Endodermal cell (in vitro differentiated cells): Measurements from ENCODE around the gene CCL26. TPM values are rescaled to one million over a fixed set of nuclear protein-coding genes. Genes with fewer than 3 reads are reported as not detected.

Source experiments
- DNase-seq: peaks from one replicate; pipeline ENCODE4 v3.0.0-alpha.2; 2017
- H3K27ac ChIP-seq: 2 replicates; pipeline ENCODE4 v1.5.1; 2013; ENCODE audit warnings: mild to moderate bottlenecking, low read depth, low read length, moderate library complexity
- H3K27me3 ChIP-seq: 2 replicates; pipeline ENCODE4 v1.6.1; 2013; ENCODE audit warnings: mild to moderate bottlenecking, low read length, moderate library complexity; ENCODE audit not compliant: insufficient read depth, control insufficient read depth, poor library complexity, severe bottlenecking
- H3K36me3 ChIP-seq: 2 replicates; pipeline ENCODE4 v1.7.0; 2013; ENCODE audit warnings: mild to moderate bottlenecking, low read length, moderate library complexity; ENCODE audit not compliant: control insufficient read depth, insufficient read depth
- H3K4me1 ChIP-seq: one replicate; pipeline ENCODE4 v1.7.0; 2013; ENCODE audit warnings: low read length; ENCODE audit not compliant: control insufficient read depth, insufficient read depth
- H3K4me3 ChIP-seq: 2 replicates; pipeline ENCODE4 v1.5.1; 2013; ENCODE audit warnings: mild to moderate bottlenecking, low read length, moderate library complexity
- H3K9ac ChIP-seq: 2 replicates; pipeline ENCODE4 v1.6.1; 2013; ENCODE audit warnings: mild to moderate bottlenecking, low read length, moderate library complexity; ENCODE audit not compliant: poor library complexity, severe bottlenecking; ENCODE audit errors: extremely low read depth
- H3K9me3 ChIP-seq: 2 replicates; pipeline ENCODE4 v1.6.1; 2013; ENCODE audit warnings: mild to moderate bottlenecking, low read length, moderate library complexity; ENCODE audit not compliant: control insufficient read depth
- H3K27ac Mint-ChIP-seq: 2 replicates; pipeline ENCODE4 v1.8.0; 2020; ENCODE audit warnings: mixed read lengths
- H3K27me3 Mint-ChIP-seq: 2 replicates; pipeline ENCODE4 v1.8.0; 2021; ENCODE audit warnings: mild to moderate bottlenecking, mixed read lengths; ENCODE audit not compliant: insufficient read depth
- H3K36me3 Mint-ChIP-seq: 2 replicates; pipeline ENCODE4 v1.8.0; 2020; ENCODE audit warnings: low read depth, mixed read lengths
- H3K4me1 Mint-ChIP-seq: 2 replicates; pipeline ENCODE4 v1.8.0; 2020; ENCODE audit warnings: mixed read lengths
- H3K4me3 Mint-ChIP-seq: 2 replicates; pipeline ENCODE4 v1.8.0; 2020; ENCODE audit warnings: mild to moderate bottlenecking, moderate library complexity, mixed read lengths
- H3K9me3 Mint-ChIP-seq: 2 replicates; pipeline ENCODE4 v1.8.0; 2020; ENCODE audit warnings: mild to moderate bottlenecking, mixed read lengths
- CTCF ChIP-seq: fragments of 200-600 bp; sonication (generic); conservative IDR thresholded peaks from 2 replicates; pipeline ENCODE4 v1.5.0; 2021; ENCODE audit warnings: antibody characterized with exemption, mild to moderate bottlenecking
- WGBS, 2 experiments: methylation state at CpG; one replicate each; pipeline versions ENCODE4 v1.1.5 to v1.1.7; 2013; ENCODE audit warnings: missing lambda C conversion rate in 2 of 2, mixed read lengths in 1 of 2; ENCODE audit not compliant: insufficient coverage in 1 of 2, insufficient read length in 1 of 2; 5-methylcytosine and 5-hydroxymethylcytosine counted together
- total RNA-seq, 2 donors: library from RNA; stranded (reverse); fragmentation: NEBNext Ultra II Directional in 1 of 2; extraction: Animal tissue kit (Norgen Biotek cat#: 25700) in 1 of 2; gene quantifications; 2 replicates in 1 of 2; 3 replicates in 1 of 2; pipeline ENCODE4 v1.2.1, GENCODE V29; 2021

Gene CCL26
- total RNA-seq, 2 donors from 2014 or later = 1.2 to 2.9 TPM

GRCh38 chr7:75818472-75818871 lies 46.5 kb upstream of the CCL26 start:
- H3K4me1 Mint-ChIP-seq = no peaks in the 10 kb centered on the region
- no peak for TF ChIP-seq CTCF
- WGBS, 2 experiments = 92% methylated on average over 5 of the region's 5 CpGs; no CpG with 5 or more reads in 1 of the 2 experiments
- no peak overlapping the region for H3K9ac ChIP-seq
- H3K27ac Mint-ChIP-seq = no peak overlapping the region
- H3K27me3 Mint-ChIP-seq = peaks cover 78% of the 10 kb centered on the region
- H3K36me3 ChIP-seq = no peaks in the 10 kb centered on the region
- H3K27ac ChIP-seq = no peak overlapping the region
- H3K9me3 ChIP-seq = no peaks in the 10 kb centered on the region
- no peaks in the 10 kb centered on the region for H3K4me1 ChIP-seq
- no peak for DNase-seq
- no peak overlapping the region for H3K4me3 Mint-ChIP-seq
- no peaks in the 10 kb centered on the region for H3K36me3 Mint-ChIP-seq
- no peak overlapping the region for H3K4me3 ChIP-seq
- no peaks in the 10 kb centered on the region for H3K9me3 Mint-ChIP-seq
- peaks cover 39% of the 10 kb centered on the region for H3K27me3 ChIP-seq

- Histone ChIP-seq H3K4me1 (no peaks in the 10 kb centered on the region), H3K4me3 (no peak overlapping the region), H3K9me3 (no peaks in the 10 kb centered on the region), H3K27ac (no peak overlapping the region), H3K36me3 (no peaks in the 10 kb centered on the region), H3K9ac (no peak overlapping the region), H3K27me3 (peaks cover 32% of the 10 kb centered on the region)
- no peaks in the 10 kb centered on the region for H3K36me3 Mint-ChIP-seq
- TF ChIP-seq CTCF = no peak
- no peaks in the 10 kb centered on the region for H3K9me3 Mint-ChIP-seq
- H3K4me3 Mint-ChIP-seq = no peak overlapping the region
- no peak for DNase-seq
- H3K27me3 Mint-ChIP-seq = peaks cover 77% of the 10 kb centered on the region
- no peaks in the 10 kb centered on the region for H3K4me1 Mint-ChIP-seq
- WGBS, 2 experiments = 84% methylated on average over 3 to 6 of the region's 6 CpGs
- no peak overlapping the region for H3K27ac Mint-ChIP-seq
Observed at GRCh38 chr7:75817116-75817515, 45.1 kb upstream of the CCL26 start.

GRCh38 chr7:75815418-75816064 lies 43.5 kb upstream of the CCL26 start:
- no peaks in the 10 kb centered on the region for H3K9me3 Mint-ChIP-seq
- peaks cover 24% of the 10 kb centered on the region for H3K27me3 ChIP-seq
- no peaks in the 10 kb centered on the region for H3K9me3 ChIP-seq
- H3K4me1 ChIP-seq = no peaks in the 10 kb centered on the region
- H3K27me3 Mint-ChIP-seq = peaks cover 78% of the 10 kb centered on the region
- no peak overlapping the region for H3K27ac Mint-ChIP-seq
- H3K27ac ChIP-seq = no peak overlapping the region
- no peak for TF ChIP-seq CTCF
- H3K4me3 ChIP-seq = no peak overlapping the region
- DNase-seq = no peak
- H3K9ac ChIP-seq = no peak overlapping the region
- no peaks in the 10 kb centered on the region for H3K36me3 Mint-ChIP-seq
- no peaks in the 10 kb centered on the region for H3K4me1 Mint-ChIP-seq
- no peak overlapping the region for H3K4me3 Mint-ChIP-seq
- WGBS, 2 experiments = 86 to 89% methylated on average over 5 to 10 of the region's 10 CpGs
- no peaks in the 10 kb centered on the region for H3K36me3 ChIP-seq
